Smooth muscle cell (in vitro differentiated cells): ENCODE measurements around the gene TRPV6. TPM values are rescaled to one million over a fixed set of nuclear protein-coding genes. Genes with fewer than 3 reads are reported as not detected.
A peak's percentile ranks its signal among the peaks of the same experiment; 100 is the strongest.

ENCODE experiments used
- DNase-seq: peaks from one replicate; lab custom pipeline; 2025; ENCODE audit not compliant: unreplicated experiment; lab: John Stamatoyannopoulos, UW
- H2AFZ ChIP-seq: fragments of 200-600 bp; sonication (generic); 2 replicates; pipeline ENCODE4 v1.6.0; 2016; ENCODE audit warnings: antibody characterized with exemption, low read depth, mild to moderate bottlenecking
- H3F3A ChIP-seq: fragments of 200-600 bp; sonication (generic); 2 replicates; pipeline ENCODE4 v1.6.0; 2017; ENCODE audit warnings: antibody characterized with exemption, low read depth
- H3K27ac ChIP-seq: fragments of 200-600 bp; sonication (generic); 2 replicates; pipeline ENCODE4 v1.5.1; 2016; ENCODE audit warnings: low read depth, mild to moderate bottlenecking
- H3K27me3 ChIP-seq: fragments of 200-600 bp; sonication (generic); 2 replicates; pipeline ENCODE4 v1.6.1; 2016; ENCODE audit warnings: low read depth, mild to moderate bottlenecking
- H3K36me3 ChIP-seq: fragments of 200-600 bp; sonication (generic); 2 replicates; pipeline ENCODE4 v1.5.1; 2016; ENCODE audit warnings: low read depth
- H3K4me1 ChIP-seq: fragments of 200-600 bp; sonication (generic); 2 replicates; pipeline ENCODE4 v1.5.1; 2016; ENCODE audit warnings: low read depth
- H3K4me2 ChIP-seq: fragments of 200-600 bp; sonication (generic); 2 replicates; pipeline ENCODE4 v1.6.0; 2016; ENCODE audit warnings: mild to moderate bottlenecking
- H3K4me3 ChIP-seq: fragments of 200-600 bp; sonication (generic); 2 replicates; pipeline ENCODE4 v1.5.1; 2016; ENCODE audit warnings: mild to moderate bottlenecking
- H3K79me2 ChIP-seq: fragments of 200-600 bp; sonication (generic); 2 replicates; pipeline ENCODE4 v1.6.0; 2016; ENCODE audit warnings: low read depth, mild to moderate bottlenecking
- H3K9ac ChIP-seq: fragments of 200-600 bp; sonication (generic); 2 replicates; pipeline ENCODE4 v1.6.0; 2016; ENCODE audit warnings: low read depth
- H3K9me3 ChIP-seq: fragments of 200-600 bp; sonication (generic); replicated peaks from 2 replicates; pipeline ENCODE4 v1.5.1; 2016; ENCODE audit warnings: low read depth
- H4K20me1 ChIP-seq: fragments of 200-600 bp; sonication (generic); 2 replicates; pipeline ENCODE4 v1.6.0; 2016; ENCODE audit warnings: low read depth
- WGBS: methylation state at CpG from one replicate; pipeline ENCODE4 v1.1.7; 2016; ENCODE audit warnings: low lambda C conversion rate; 5-methylcytosine and 5-hydroxymethylcytosine counted together
- polyA plus RNA-seq: library from polyadenylated mRNA; unstranded; fragments of >200 nt; fragmentation: Nextera tagmentation; extraction: Ambion mirVana; gene quantifications from 2 replicates; pipeline ENCODE4 v1.2.1, GENCODE V29; 2016
- total RNA-seq: library from RNA; depleted of rRNA; stranded (reverse); fragments of >200 nt; gene quantifications from 2 replicates; pipeline ENCODE4 v1.2.3, GENCODE V29; 2014
- TF ChIP-seq, protein P1 (sequence below): fragments of 200-600 bp; sonication (generic); IDR thresholded peaks from 2 replicates; pipeline ENCODE4 v1.5.1; 2017; ENCODE audit warnings: borderline replicate concordance, mild to moderate bottlenecking, antibody characterized with exemption; ENCODE audit not compliant: insufficient read depth, poor library complexity, severe bottlenecking

The TRPV6 gene
- total and polyA plus RNA-seq, 2 experiments from 2014 or later, result 0.17 TPM; not detected in 1

DNA sequence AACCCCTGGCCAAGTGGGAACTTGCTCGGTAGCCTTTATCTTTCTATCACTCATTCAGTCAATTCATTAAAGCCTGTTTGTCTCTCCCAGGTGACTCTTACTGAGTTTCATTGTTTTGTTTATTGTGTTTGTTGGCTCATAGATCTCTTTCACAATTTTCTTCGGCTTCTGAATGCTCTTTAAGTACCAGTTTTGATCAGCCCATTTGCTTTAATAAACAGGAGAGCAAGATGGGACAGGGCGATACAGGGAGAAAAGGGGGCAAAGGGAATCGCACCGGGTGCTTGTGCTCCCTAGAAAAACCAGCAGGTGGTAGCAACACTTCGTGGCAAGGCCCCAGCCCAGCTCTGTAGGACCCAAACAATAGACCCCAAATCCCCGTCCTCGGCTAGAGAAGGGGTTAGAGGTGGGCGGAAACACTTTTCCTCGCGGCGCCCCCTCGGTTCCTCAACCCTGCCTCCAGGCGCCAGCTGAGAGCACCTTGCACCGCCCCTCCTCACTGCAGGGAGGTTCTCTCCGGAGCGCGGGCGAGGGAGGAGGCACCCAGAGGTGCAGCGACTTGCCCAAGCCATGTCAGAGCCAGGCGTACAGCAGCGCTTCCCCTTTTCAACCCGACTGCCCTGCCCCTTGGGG lies 31.7 kb downstream of the TRPV6 start:
- Histone ChIP-seq H3K9ac (peak overlapping the region; percentile 3), H3F3A (no peaks in the 10 kb centered on the region), H3K36me3 (no peaks in the 10 kb centered on the region), H4K20me1 (no peaks in the 10 kb centered on the region), H2AFZ (peak overlapping the region; percentile 99), H3K79me2 (no peaks in the 10 kb centered on the region), H3K27me3 (no peaks in the 10 kb centered on the region), H3K27ac (no peak overlapping the region), H3K4me1 (peaks cover 4% of the 10 kb centered on the region), H3K4me2 (peak overlapping the region; percentile 100), H3K9me3 (no peaks in the 10 kb centered on the region), H3K4me3 (peak overlapping the region; percentile 93)
- TF ChIP-seq, protein P1, sequence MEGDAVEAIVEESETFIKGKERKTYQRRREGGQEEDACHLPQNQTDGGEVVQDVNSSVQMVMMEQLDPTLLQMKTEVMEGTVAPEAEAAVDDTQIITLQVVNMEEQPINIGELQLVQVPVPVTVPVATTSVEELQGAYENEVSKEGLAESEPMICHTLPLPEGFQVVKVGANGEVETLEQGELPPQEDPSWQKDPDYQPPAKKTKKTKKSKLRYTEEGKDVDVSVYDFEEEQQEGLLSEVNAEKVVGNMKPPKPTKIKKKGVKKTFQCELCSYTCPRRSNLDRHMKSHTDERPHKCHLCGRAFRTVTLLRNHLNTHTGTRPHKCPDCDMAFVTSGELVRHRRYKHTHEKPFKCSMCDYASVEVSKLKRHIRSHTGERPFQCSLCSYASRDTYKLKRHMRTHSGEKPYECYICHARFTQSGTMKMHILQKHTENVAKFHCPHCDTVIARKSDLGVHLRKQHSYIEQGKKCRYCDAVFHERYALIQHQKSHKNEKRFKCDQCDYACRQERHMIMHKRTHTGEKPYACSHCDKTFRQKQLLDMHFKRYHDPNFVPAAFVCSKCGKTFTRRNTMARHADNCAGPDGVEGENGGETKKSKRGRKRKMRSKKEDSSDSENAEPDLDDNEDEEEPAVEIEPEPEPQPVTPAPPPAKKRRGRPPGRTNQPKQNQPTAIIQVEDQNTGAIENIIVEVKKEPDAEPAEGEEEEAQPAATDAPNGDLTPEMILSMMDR, result peak; percentile 57
- 2% methylated on average over 22 of the region's 23 CpGs for WGBS
- DNase-seq, result no peak

GRCh38 chr7:142851919-142852318 lies 33.6 kb downstream of the TRPV6 start:
- no peak for DNase-seq
- no peaks in the 10 kb centered on the region for H3K79me2 ChIP-seq

GRCh38 chr7:142851269-142851668 lies 34.3 kb downstream of the TRPV6 start:
- WGBS, result 95% methylated on average over 4 of the region's 4 CpGs
- Histone ChIP-seq H3K79me2 (no peaks in the 10 kb centered on the region), H3F3A (no peaks in the 10 kb centered on the region), H3K4me1 (peaks cover 4% of the 10 kb centered on the region), H3K9ac (no peak overlapping the region), H2AFZ (no peak overlapping the region), H3K9me3 (no peaks in the 10 kb centered on the region), H3K4me2 (no peak overlapping the region), H4K20me1 (no peaks in the 10 kb centered on the region), H3K27me3 (no peaks in the 10 kb centered on the region), H3K4me3 (no peak overlapping the region), H3K36me3 (no peaks in the 10 kb centered on the region), H3K27ac (no peak overlapping the region)
- TF ChIP-seq, protein P1, result no peak
- no peak for DNase-seq

More at GRCh38 chr7:142851919-142852318, 33.6 kb downstream of the TRPV6 start:
- Histone ChIP-seq H4K20me1 (no peaks in the 10 kb centered on the region), H3K4me2 (no peak overlapping the region), H3F3A (no peaks in the 10 kb centered on the region), H3K9me3 (no peaks in the 10 kb centered on the region), H3K27me3 (no peaks in the 10 kb centered on the region), H2AFZ (no peak overlapping the region), H3K4me3 (no peak overlapping the region), H3K9ac (no peak overlapping the region), H3K27ac (no peak overlapping the region), H3K4me1 (peaks cover 4% of the 10 kb centered on the region), H3K36me3 (no peaks in the 10 kb centered on the region)
- TF ChIP-seq, protein P1, result no peak

DNA sequence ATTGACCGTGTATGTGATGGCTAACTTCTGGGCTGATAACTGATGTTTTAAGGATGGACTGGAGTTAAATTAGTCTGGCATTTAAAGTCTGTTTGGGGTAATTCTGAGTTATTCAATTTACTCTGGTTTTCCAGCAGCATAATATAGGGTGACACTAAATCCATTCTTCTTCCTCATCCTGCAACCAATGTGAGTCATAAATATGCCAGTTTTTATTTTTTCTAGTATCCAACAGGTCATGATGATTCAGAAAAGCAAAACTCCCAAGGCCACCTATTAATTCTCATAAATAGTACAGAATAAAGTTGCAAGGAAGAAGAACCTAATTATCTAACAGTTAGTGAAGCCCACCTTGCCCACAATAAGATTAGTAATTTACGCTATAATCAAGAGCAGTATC lies 38.2 kb downstream of the TRPV6 start:
- H3K79me2 ChIP-seq, result no peaks in the 10 kb centered on the region
- H4K20me1 ChIP-seq, result no peaks in the 10 kb centered on the region
- 96% methylated on average over 2 of the region's 2 CpGs for WGBS
- no peaks in the 10 kb centered on the region for H3F3A ChIP-seq
- no peaks in the 10 kb centered on the region for H3K36me3 ChIP-seq
- TF ChIP-seq, protein P1, result no peak
- H3K4me3 ChIP-seq, result no peak overlapping the region
- H3K9me3 ChIP-seq, result no peaks in the 10 kb centered on the region
- H3K27me3 ChIP-seq, result no peaks in the 10 kb centered on the region
- no peak overlapping the region for H3K9ac ChIP-seq
- no peak overlapping the region for H3K4me2 ChIP-seq
- DNase-seq, result no peak
- no peak overlapping the region for H3K27ac ChIP-seq
- H3K4me1 ChIP-seq, result no peaks in the 10 kb centered on the region
- H2AFZ ChIP-seq, result no peak overlapping the region
